MCF 10A (cell line): ENCODE results near the gene PTPRQ. TPM values are rescaled to one million over a fixed set of nuclear protein-coding genes. Genes with fewer than 3 reads are reported as not detected.

ENCODE experiments used
- BruUV-seq: library from RNA; stranded (reverse); fragments of 400-500 nt; replicated peaks from 2 replicates; lab custom pipeline; 2021; lab: Mats Ljungman, UMichigan
- CTCF ChIA-PET: fragments of 300-600 bp; sonication (Branson Sonifier 250); formaldehyde crosslinking; extraction: SDS; loops from one replicate; lab custom pipeline; 2021; ENCODE audit warnings: antibody characterized with exemption, inconsistent platforms; lab: Yijun Ruan, JAX
- POLR2A ChIA-PET: fragments of 300-600, 350-650 bp; sonication (Branson Sonifier 250); formaldehyde crosslinking; extraction: SDS; loops from one replicate; lab custom pipeline; 2020; ENCODE audit warnings: antibody characterized with exemption, inconsistent platforms; lab: Yijun Ruan, JAX
- DNase-seq: peaks from one replicate; pipeline ENCODE4 v3.0.0-alpha.2; 2018; ENCODE audit not compliant: unreplicated experiment
- H3K27ac Mint-ChIP-seq: one replicate; pipeline ENCODE4 v1.8.0; 2022; ENCODE audit warnings: mild to moderate bottlenecking, low read depth, mixed read lengths; ENCODE audit not compliant: unreplicated experiment
- H3K27me3 Mint-ChIP-seq: one replicate; pipeline ENCODE4 v1.8.0; 2022; ENCODE audit warnings: mixed read lengths; ENCODE audit not compliant: insufficient read depth, unreplicated experiment
- H3K36me3 Mint-ChIP-seq: one replicate; pipeline ENCODE4 v1.8.0; 2022; ENCODE audit warnings: mild to moderate bottlenecking, moderate library complexity, mixed read lengths; ENCODE audit not compliant: insufficient read depth, unreplicated experiment
- H3K4me1 Mint-ChIP-seq: one replicate; pipeline ENCODE4 v1.8.0; 2022; ENCODE audit warnings: mixed read lengths; ENCODE audit not compliant: insufficient read depth, unreplicated experiment
- H3K4me3 Mint-ChIP-seq: one replicate; pipeline ENCODE4 v1.8.0; 2022; ENCODE audit warnings: mild to moderate bottlenecking, moderate library complexity, mixed read lengths; ENCODE audit not compliant: unreplicated experiment
- H3K9me3 Mint-ChIP-seq: one replicate; pipeline ENCODE4 v1.8.0; 2022; ENCODE audit warnings: mixed read lengths; ENCODE audit not compliant: unreplicated experiment
- CTCF ChIP-seq: fragments of 200-600 bp; IDR thresholded peaks from one replicate; pipeline ENCODE4 v1.8.0; 2022; ENCODE audit warnings: antibody characterized with exemption, mild to moderate bottlenecking; ENCODE audit not compliant: unreplicated experiment
- intact Hi-C: fragments of 100-400 bp; cut with micrococcal nuclease; formaldehyde crosslinking; loops from 2 replicates; pipeline ENCODE4 v1.14.1; 2022
- total RNA-seq: library from RNA; stranded (reverse); gene quantifications from 2 replicates; pipeline ENCODE4 v1.2.3, GENCODE V29; 2022

Gene PTPRQ
- total RNA-seq, 1 experiment from 2014 or later = not detected

DNA sequence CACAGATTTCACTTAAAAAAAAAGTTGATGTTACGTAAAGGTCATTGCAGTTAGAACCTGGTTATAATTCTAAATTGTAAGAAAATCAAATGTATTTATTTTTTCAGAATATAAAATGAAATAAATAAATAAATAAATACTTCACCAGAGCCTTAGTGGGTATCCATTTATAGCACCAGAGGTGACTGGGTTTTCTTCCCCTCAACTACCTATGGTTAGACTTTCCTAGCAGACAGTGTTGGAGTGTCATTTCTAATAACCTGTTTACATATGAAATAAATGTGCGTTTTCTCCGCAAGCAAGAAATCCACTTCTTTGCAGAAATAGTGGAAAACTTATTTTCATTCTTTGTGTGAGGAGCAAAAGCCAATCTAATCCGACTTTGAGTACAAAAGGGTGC, 269.4 kb downstream of the PTPRQ start:
- H3K4me1 Mint-ChIP-seq = no peaks in the 10 kb centered on the region
- ChIA-PET POLR2A (no interaction called here), CTCF (no interaction called here)
- intact Hi-C loops = no loop called here
- no peak overlapping the region for H3K27ac Mint-ChIP-seq
- no TSS peak for BruUV-seq
- DNase-seq = no peak
- TF ChIP-seq CTCF = no peak
- peaks cover 34% of the 10 kb centered on the region for H3K27me3 Mint-ChIP-seq
- no peak overlapping the region for H3K4me3 Mint-ChIP-seq
- no peaks in the 10 kb centered on the region for H3K9me3 Mint-ChIP-seq
- H3K36me3 Mint-ChIP-seq = no peaks in the 10 kb centered on the region

DNA sequence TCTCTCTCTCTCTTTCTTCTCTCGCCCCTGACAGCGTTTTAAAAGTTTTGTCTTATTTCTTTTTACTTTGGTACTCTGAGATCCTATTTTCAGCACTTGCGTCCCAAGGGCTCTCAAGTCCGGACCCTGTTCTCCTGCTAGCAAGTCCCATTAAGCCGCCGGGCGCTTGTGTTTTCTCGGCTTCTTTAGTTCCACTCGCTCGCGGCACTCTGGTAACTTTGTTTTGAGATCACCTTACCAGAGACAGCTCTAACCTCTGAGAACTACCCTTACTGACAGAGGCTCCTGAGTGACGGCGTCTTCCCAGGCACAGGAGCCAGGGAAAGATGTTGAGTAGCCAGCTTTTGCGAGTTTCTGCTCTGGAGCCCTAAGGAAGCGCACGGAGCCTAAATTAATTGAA, 270.0 kb downstream of the PTPRQ start:
- intact Hi-C loops = no loop called here
- Mint-ChIP-seq H3K36me3 (no peaks in the 10 kb centered on the region), H3K27me3 (peaks cover 40% of the 10 kb centered on the region), H3K27ac (no peak overlapping the region), H3K4me3 (no peak overlapping the region), H3K9me3 (no peaks in the 10 kb centered on the region), H3K4me1 (no peaks in the 10 kb centered on the region)
- CTCF ChIA-PET = no interaction called here
- BruUV-seq = no TSS peak
- DNase-seq = no peak
- TF ChIP-seq CTCF = no peak
- POLR2A ChIA-PET = interaction anchor here (0.7 kb wide), 1 partner anchor 1115 kb away, joined by 3 read pairs; no protein-coding TSS in a partner anchor

GRCh38 chr12:80714846-80715245, 270.8 kb downstream of the PTPRQ start:
- POLR2A ChIA-PET = interaction anchor here (0.5 to 0.7 kb wide), 2 partner anchors 10 to 1116 kb away, joined by 3 read pairs; no protein-coding TSS in a partner anchor
- no peaks in the 10 kb centered on the region for H3K36me3 Mint-ChIP-seq

DNA sequence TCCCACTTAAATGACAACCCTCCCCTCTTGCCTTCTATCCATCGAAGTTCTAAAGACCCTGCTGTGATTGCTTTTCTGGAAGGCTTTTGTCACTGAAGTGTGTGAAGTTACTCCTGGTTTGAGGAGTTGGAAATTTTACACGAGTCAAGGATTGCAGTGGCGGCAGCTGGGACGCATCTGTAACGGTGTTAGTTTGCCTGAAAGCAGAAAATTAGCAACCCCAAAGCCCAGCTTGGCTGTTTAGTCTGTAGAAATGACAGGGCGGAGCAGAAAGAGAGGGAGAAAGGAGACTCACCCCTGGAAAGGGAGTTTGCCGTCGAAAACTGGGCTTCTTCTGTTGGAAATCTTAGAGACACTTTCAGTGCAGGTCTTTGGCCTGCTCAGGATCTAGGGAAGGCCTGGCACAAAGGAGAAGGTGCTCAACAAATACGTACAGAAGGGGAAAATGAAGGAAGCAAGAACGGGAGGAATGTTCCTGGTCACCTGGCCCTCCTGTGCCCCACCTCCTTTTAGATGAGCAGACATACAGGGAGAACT, 271.7 kb downstream of the PTPRQ start:
- no peak for TF ChIP-seq CTCF
- H3K36me3 Mint-ChIP-seq = no peaks in the 10 kb centered on the region
- intact Hi-C loops = no loop called here
- H3K4me1 Mint-ChIP-seq = no peaks in the 10 kb centered on the region
- ChIA-PET POLR2A (no interaction called here), CTCF (interaction anchor here (0.7 kb wide), 1 partner anchor 880 kb away, joined by 3 read pairs; no protein-coding TSS in a partner anchor)
- no TSS peak for BruUV-seq
- H3K27me3 Mint-ChIP-seq = peaks cover 42% of the 10 kb centered on the region
- no peaks in the 10 kb centered on the region for H3K9me3 Mint-ChIP-seq
- no peak overlapping the region for H3K27ac Mint-ChIP-seq
- DNase-seq = no peak
- H3K4me3 Mint-ChIP-seq = no peak overlapping the region

More at GRCh38 chr12:80714846-80715245, 270.8 kb downstream of the PTPRQ start:
- no TSS peak for BruUV-seq
- CTCF ChIA-PET = no interaction called here
- Mint-ChIP-seq H3K4me1 (no peaks in the 10 kb centered on the region), H3K4me3 (no peak overlapping the region), H3K27ac (no peak overlapping the region), H3K9me3 (no peaks in the 10 kb centered on the region), H3K27me3 (peaks cover 42% of the 10 kb centered on the region)
- DNase-seq = no peak
- intact Hi-C loops = no loop called here
- no peak for TF ChIP-seq CTCF
